WTC11 (cell line): ENCODE measurements around the gene CAMSAP1. TPM values are rescaled to one million over a fixed set of nuclear protein-coding genes. Genes with fewer than 3 reads are reported as not detected.

Experiments
- ATAC-seq: fragments of 200-7000 bp; cut with Tn5 transposase; 2 replicates; pipeline ENCODE4 v1.10.0; 2021; ENCODE audit warnings: mild to moderate bottlenecking, moderate library complexity
- CTCF ChIA-PET: fragments of 300-600 bp; sonication (Branson Sonifier 250); formaldehyde crosslinking; loops from one replicate; lab custom pipeline; 2021; ENCODE audit warnings: antibody characterized with exemption; lab: Charles Lee
- POLR2A ChIA-PET: fragments of 350-600 bp; sonication (Branson Sonifier 250); formaldehyde crosslinking; loops from one replicate; lab custom pipeline; 2021; ENCODE audit warnings: antibody characterized with exemption; lab: Charles Lee
- DNase-seq: peaks from one replicate; pipeline ENCODE4 v3.0.0; 2021; ENCODE audit warnings: low spot score
- H3K27ac Mint-ChIP-seq: 2 replicates; pipeline ENCODE4 v1.8.0; 2021; ENCODE audit warnings: mixed read lengths
- H3K27me3 Mint-ChIP-seq: 2 replicates; pipeline ENCODE4 v1.8.0; 2021; ENCODE audit warnings: low read depth, mild to moderate bottlenecking, moderate library complexity, mixed read lengths
- H3K36me3 Mint-ChIP-seq: 2 replicates; pipeline ENCODE4 v1.8.0; 2021; ENCODE audit warnings: mixed read lengths
- H3K4me1 Mint-ChIP-seq: 2 replicates; pipeline ENCODE4 v1.8.0; 2022; ENCODE audit warnings: mixed read lengths
- H3K4me3 Mint-ChIP-seq: 2 replicates; pipeline ENCODE4 v1.8.0; 2021; ENCODE audit warnings: mild to moderate bottlenecking, moderate library complexity, mixed read lengths
- H3K9me3 Mint-ChIP-seq: 2 replicates; pipeline ENCODE4 v1.8.0; 2021; ENCODE audit warnings: mixed read lengths
- ARID4B ChIP-seq: sonication (generic); formaldehyde crosslinking; IDR thresholded peaks from 2 replicates; pipeline ENCODE4 v1.8.0; 2023; ENCODE audit warnings: missing genetic modification reagents, mild to moderate bottlenecking, borderline replicate concordance
- ATF2 ChIP-seq: sonication (generic); formaldehyde crosslinking; IDR thresholded peaks from 2 replicates; pipeline ENCODE4 v1.8.1; 2022; ENCODE audit warnings: low read depth, missing genetic modification reagents, borderline replicate concordance
- ATF3 ChIP-seq: sonication (generic); formaldehyde crosslinking; conservative IDR thresholded peaks from 2 replicates; pipeline ENCODE4 v1.8.1; 2022; ENCODE audit warnings: mild to moderate bottlenecking, missing genetic modification reagents
- CTCF ChIP-seq: fragments of 200-600 bp; IDR thresholded peaks from 2 replicates; pipeline ENCODE4 v1.8.0; 2022; ENCODE audit warnings: antibody characterized with exemption
- E2F4 ChIP-seq: sonication (generic); formaldehyde crosslinking; IDR thresholded peaks from 2 replicates; pipeline ENCODE4 v1.8.1; 2022; ENCODE audit warnings: low read depth, mild to moderate bottlenecking, moderate library complexity, missing genetic modification reagents, borderline replicate concordance
- ELF4 ChIP-seq: sonication (generic); formaldehyde crosslinking; IDR thresholded peaks from 2 replicates; pipeline ENCODE4 v1.8.1; 2022; ENCODE audit warnings: low read depth, mild to moderate bottlenecking, moderate library complexity, missing genetic modification reagents
- ERG ChIP-seq: fragments of 250-450 bp; sonication (Bioruptor Pico); IDR thresholded peaks from 2 replicates; pipeline ENCODE4 v1.8.0; 2021; ENCODE audit warnings: mild to moderate bottlenecking
- ESRRA ChIP-seq: sonication (generic); formaldehyde crosslinking; IDR thresholded peaks from 2 replicates; pipeline ENCODE4 v1.8.1; 2022; ENCODE audit warnings: mild to moderate bottlenecking, missing genetic modification reagents, borderline replicate concordance
- FOXJ3 ChIP-seq: sonication (generic); formaldehyde crosslinking; IDR thresholded peaks from 2 replicates; pipeline ENCODE4 v1.9.0; 2021; ENCODE audit warnings: missing genetic modification reagents, mild to moderate bottlenecking, borderline replicate concordance
- FOXP1 ChIP-seq: sonication (generic); formaldehyde crosslinking; IDR thresholded peaks from 2 replicates; pipeline ENCODE4 v1.8.0; 2022; ENCODE audit warnings: missing genetic modification reagents, mild to moderate bottlenecking, moderate library complexity, borderline replicate concordance
- GTF2I ChIP-seq: fragments of 250-450 bp; sonication (Bioruptor Pico); conservative IDR thresholded peaks from 2 replicates; pipeline ENCODE4 v1.4.0; 2021; ENCODE audit warnings: mild to moderate bottlenecking
- MXD4 ChIP-seq: fragments of 250-450 bp; sonication (Bioruptor Pico); IDR thresholded peaks from 2 replicates; pipeline ENCODE4 v1.8.0; 2021; ENCODE audit warnings: mild to moderate bottlenecking, moderate library complexity, borderline replicate concordance
- NFE2L1 ChIP-seq: sonication (generic); formaldehyde crosslinking; IDR thresholded peaks from 2 replicates; pipeline ENCODE4 v1.8.1; 2023; ENCODE audit warnings: missing genetic modification reagents
- RELA ChIP-seq: sonication (generic); formaldehyde crosslinking; IDR thresholded peaks from 2 replicates; pipeline ENCODE4 v1.8.1; 2022; ENCODE audit warnings: missing genetic modification reagents, mild to moderate bottlenecking, borderline replicate concordance
- SMAD3 ChIP-seq: sonication (generic); formaldehyde crosslinking; IDR thresholded peaks from 2 replicates; pipeline ENCODE4 v1.8.0; 2022; ENCODE audit warnings: missing genetic modification reagents, mild to moderate bottlenecking, borderline replicate concordance
- TEAD4 ChIP-seq: sonication (generic); formaldehyde crosslinking; IDR thresholded peaks from 2 replicates; pipeline ENCODE4 v1.8.0; 2022; ENCODE audit warnings: mild to moderate bottlenecking, missing genetic modification reagents
- ZNF121 ChIP-seq: sonication (generic); formaldehyde crosslinking; IDR thresholded peaks from 2 replicates; pipeline ENCODE4 v1.8.0; 2023; ENCODE audit warnings: missing genetic modification reagents
- ZNF425 ChIP-seq: fragments of 250-450 bp; sonication (Bioruptor Pico); conservative IDR thresholded peaks from 2 replicates; pipeline ENCODE4 v1.9.0; 2021; ENCODE audit warnings: mild to moderate bottlenecking
- ZNF512 ChIP-seq: sonication (generic); formaldehyde crosslinking; IDR thresholded peaks from 2 replicates; pipeline ENCODE4 v1.8.1; 2022; ENCODE audit warnings: missing genetic modification reagents, borderline replicate concordance
- ZNF671 ChIP-seq: fragments of 250-450 bp; sonication (Bioruptor Pico); IDR thresholded peaks from 2 replicates; pipeline ENCODE4 v1.8.0; 2021; ENCODE audit warnings: mild to moderate bottlenecking
- total RNA-seq: library from RNA; stranded (reverse); gene quantifications from 3 replicates; pipeline ENCODE4 v1.2.3, GENCODE V29; 2021

The CAMSAP1 gene
- total RNA-seq, 1 experiment from 2014 or later = 40.5 TPM

- TF ChIP-seq CTCF = no peak
- TF ChIP-seq GTF2I (CRISPR knock-in tag) = no peak
- TF ChIP-seq ERG (CRISPR knock-in tag) = no peak
- TF ChIP-seq ZNF425 (CRISPR knock-in tag) = no peak
- TF ChIP-seq MXD4 = no peak
- no peak for TF ChIP-seq TEAD4 (CRISPR knock-in tag)
- TF ChIP-seq ZNF121 = no peak
- TF ChIP-seq FOXJ3 (CRISPR knock-in tag) = no peak
- TF ChIP-seq ATF2 (CRISPR knock-in tag) = no peak
- no peak for TF ChIP-seq ZNF512 (CRISPR knock-in tag)
Measured at GRCh38 chr9:135931349-135931820, 24.0 kb upstream of the CAMSAP1 start (continued).

- Mint-ChIP-seq H3K36me3 (peaks cover 41% of the 10 kb centered on the region), H3K9me3 (no peaks in the 10 kb centered on the region; the same call in 1 of the 2 replicates), H3K4me1 (no peaks in the 10 kb centered on the region), H3K4me3 (no peak overlapping the region), H3K27ac (peak overlapping the region; percentile 45), H3K27me3 (no peaks in the 10 kb centered on the region)
- CTCF ChIA-PET = interaction anchor here (1.0 kb wide), 1 partner anchor 345 kb away, joined by 3 read pairs; no protein-coding TSS in a partner anchor
- POLR2A ChIA-PET = no interaction called here
- no peak for ATAC-seq
- no peak for DNase-seq
- no peak for TF ChIP-seq SMAD3 (CRISPR knock-in tag)
- TF ChIP-seq E2F4 (CRISPR knock-in tag) = no peak
- no peak for TF ChIP-seq ZNF121
- TF ChIP-seq ESRRA (CRISPR knock-in tag) = no peak
- TF ChIP-seq FOXP1 = no peak
- no peak for TF ChIP-seq ZNF671 (CRISPR knock-in tag)
- TF ChIP-seq ARID4B = no peak
- no peak for TF ChIP-seq ATF3
- TF ChIP-seq NFE2L1 (CRISPR knock-in tag) = no peak
- TF ChIP-seq ELF4 (CRISPR knock-in tag) = no peak
- no peak for TF ChIP-seq RELA
Measured at GRCh38 chr9:135930446-135931345, 23.4 kb upstream of the CAMSAP1 start.
